Caco-2 (cell line): ENCODE measurements around the gene PARVB. TPM values are rescaled to one million over a fixed set of nuclear protein-coding genes. Genes with fewer than 3 reads are reported as not detected.

Experiments
- BruUV-seq: library from RNA; stranded (reverse); fragments of 400-500 nt; replicated peaks from 2 replicates; lab custom pipeline; 2021; lab: Mats Ljungman, UMichigan
- CTCF ChIA-PET: fragments of 300-600 bp; sonication (Branson Sonifier 250); formaldehyde crosslinking; loops from one replicate; lab custom pipeline; 2022; ENCODE audit warnings: antibody characterized with exemption; lab: Charles Lee
- POLR2A ChIA-PET: fragments of 300-600 bp; sonication (Branson Sonifier 250); formaldehyde crosslinking; loops from one replicate; lab custom pipeline; 2022; ENCODE audit warnings: antibody characterized with exemption; lab: Charles Lee
- DNase-seq, 2 experiments: peaks; one replicate each; pipeline versions ENCODE4 v3.0.0 to v3.0.0-alpha.2; 2020 to 2022
- H3K27me3 ChIP-seq: replicated peaks from 2 replicates; pipeline ENCODE4 v1.6.0; 2011; ENCODE audit warnings: low read length; ENCODE audit not compliant: control insufficient read depth, insufficient read depth
- H3K36me3 ChIP-seq: 2 replicates; pipeline ENCODE4 v1.5.1; 2011; ENCODE audit warnings: low read length; ENCODE audit not compliant: control insufficient read depth, insufficient read depth
- H3K4me1 ChIP-seq: fragments of 250-450 bp; sonication (Bioruptor Pico); 2 replicates; pipeline ENCODE4 v1.5.1; 2020; ENCODE audit warnings: mild to moderate bottlenecking
- H3K4me3 ChIP-seq: 2 replicates; pipeline ENCODE4 v1.5.1; 2011; ENCODE audit warnings: low read depth, mild to moderate bottlenecking, control low read depth, low read length
- H3K9me3 ChIP-seq: fragments of 250-450 bp; sonication (Bioruptor Pico); 2 replicates; pipeline ENCODE4 v1.5.1; 2020; ENCODE audit warnings: mild to moderate bottlenecking, moderate library complexity
- H3K27ac Mint-ChIP-seq: one replicate; pipeline ENCODE4 v1.8.0; 2022; ENCODE audit warnings: mixed read lengths; ENCODE audit not compliant: unreplicated experiment
- H3K27me3 Mint-ChIP-seq: one replicate; pipeline ENCODE4 v1.8.0; 2022; ENCODE audit warnings: mixed read lengths; ENCODE audit not compliant: insufficient read depth, unreplicated experiment
- H3K36me3 Mint-ChIP-seq: one replicate; pipeline ENCODE4 v1.8.0; 2022; ENCODE audit warnings: mild to moderate bottlenecking, mixed read lengths; ENCODE audit not compliant: insufficient read depth, unreplicated experiment
- H3K4me1 Mint-ChIP-seq: one replicate; pipeline ENCODE4 v1.8.0; 2022; ENCODE audit warnings: low read depth, mixed read lengths; ENCODE audit not compliant: unreplicated experiment
- H3K4me3 Mint-ChIP-seq: one replicate; pipeline ENCODE4 v1.8.0; 2022; ENCODE audit warnings: mild to moderate bottlenecking, moderate library complexity, mixed read lengths; ENCODE audit not compliant: unreplicated experiment
- H3K9me3 Mint-ChIP-seq: one replicate; pipeline ENCODE4 v1.8.0; 2022; ENCODE audit warnings: mixed read lengths; ENCODE audit not compliant: unreplicated experiment
- intact Hi-C: fragments of 100-400 bp; cut with micrococcal nuclease; formaldehyde crosslinking; loops from one replicate; pipeline ENCODE4 v1.10.0; 2022; ENCODE audit not compliant: unreplicated experiment
- total RNA-seq: library from RNA; stranded (reverse); gene quantifications from 2 replicates; pipeline ENCODE4 v1.2.3, GENCODE V29; 2022
- TF ChIP-seq, protein P1 (sequence below), 2 experiments: fragments of 200-600 bp in 1 of 2; IDR thresholded peaks; 1 replicate in 1 of 2; 2 replicates in 1 of 2; pipeline versions ENCODE4 v1.5.1 to v1.8.0; 2011 to 2022; ENCODE audit warnings: antibody characterized with exemption in 1 of 2, control low read depth in 1 of 2, inconsistent platforms in 1 of 2, low read depth in 1 of 2, low read length in 1 of 2, mild to moderate bottlenecking in 1 of 2, moderate library complexity in 1 of 2; ENCODE audit not compliant: insufficient read depth in 1 of 2, severe bottlenecking in 1 of 2, unreplicated experiment in 1 of 2

Gene PARVB
- total RNA-seq, 1 experiment from 2014 or later: 28.8 TPM

DNA sequence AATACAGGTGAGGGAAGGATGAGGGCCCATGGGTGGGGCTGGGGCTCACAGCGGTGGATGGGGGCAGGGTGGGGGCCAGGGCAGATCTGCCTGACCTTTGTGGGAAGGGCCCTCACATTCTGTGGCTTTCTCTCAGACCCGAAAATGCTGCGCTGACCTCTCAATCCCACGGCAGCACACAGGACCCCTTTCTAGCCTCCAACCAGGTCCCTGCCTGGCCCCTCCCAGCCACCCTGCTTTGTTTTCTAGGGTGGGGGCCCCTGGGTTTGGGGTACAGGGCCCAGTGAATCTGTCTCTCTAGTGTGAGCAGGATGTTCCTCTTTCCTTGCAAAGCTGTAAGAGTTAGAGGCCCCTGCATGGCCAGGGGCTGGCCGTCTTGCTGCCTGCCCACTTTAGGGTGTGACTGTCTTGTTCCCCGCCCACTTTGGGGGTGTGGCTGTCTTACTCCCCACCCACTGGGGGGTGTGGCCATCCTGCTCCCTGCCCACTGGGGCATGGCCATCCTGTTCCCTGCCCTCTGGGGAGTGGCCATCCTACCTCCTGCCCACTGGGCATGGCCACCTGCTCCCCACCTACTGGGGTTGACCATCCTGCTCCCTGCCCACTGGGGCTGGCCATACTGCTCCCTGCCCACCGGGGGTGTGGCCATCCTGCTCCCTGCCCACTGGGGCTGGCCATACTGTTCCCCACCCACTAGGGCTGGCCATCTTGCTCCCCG lies 168.2 kb downstream of the PARVB start:
- H3K4me3 ChIP-seq: no peak overlapping the region
- H3K27ac Mint-ChIP-seq: no peak overlapping the region
- H3K4me3 Mint-ChIP-seq: no peak overlapping the region
- no peaks in the 10 kb centered on the region for H3K27me3 ChIP-seq
- H3K36me3 Mint-ChIP-seq: no peaks in the 10 kb centered on the region
- no peaks in the 10 kb centered on the region for H3K4me1 Mint-ChIP-seq
- no peaks in the 10 kb centered on the region for H3K9me3 ChIP-seq
- DNase-seq: peak in 1 of 2 experiments; percentile 31
- BruUV-seq: no TSS peak
- peaks cover 13% of the 10 kb centered on the region for H3K27me3 Mint-ChIP-seq
- CTCF ChIA-PET: no interaction called here
- intact Hi-C loops: no loop called here
- no peaks in the 10 kb centered on the region for H3K36me3 ChIP-seq
- H3K9me3 Mint-ChIP-seq: no peaks in the 10 kb centered on the region
- H3K4me1 ChIP-seq: no peaks in the 10 kb centered on the region
- POLR2A ChIA-PET: interaction anchor here (0.6 kb wide), 1 partner anchor 26 kb away, joined by 8 read pairs; no protein-coding TSS in a partner anchor
- TF ChIP-seq, protein P1, sequence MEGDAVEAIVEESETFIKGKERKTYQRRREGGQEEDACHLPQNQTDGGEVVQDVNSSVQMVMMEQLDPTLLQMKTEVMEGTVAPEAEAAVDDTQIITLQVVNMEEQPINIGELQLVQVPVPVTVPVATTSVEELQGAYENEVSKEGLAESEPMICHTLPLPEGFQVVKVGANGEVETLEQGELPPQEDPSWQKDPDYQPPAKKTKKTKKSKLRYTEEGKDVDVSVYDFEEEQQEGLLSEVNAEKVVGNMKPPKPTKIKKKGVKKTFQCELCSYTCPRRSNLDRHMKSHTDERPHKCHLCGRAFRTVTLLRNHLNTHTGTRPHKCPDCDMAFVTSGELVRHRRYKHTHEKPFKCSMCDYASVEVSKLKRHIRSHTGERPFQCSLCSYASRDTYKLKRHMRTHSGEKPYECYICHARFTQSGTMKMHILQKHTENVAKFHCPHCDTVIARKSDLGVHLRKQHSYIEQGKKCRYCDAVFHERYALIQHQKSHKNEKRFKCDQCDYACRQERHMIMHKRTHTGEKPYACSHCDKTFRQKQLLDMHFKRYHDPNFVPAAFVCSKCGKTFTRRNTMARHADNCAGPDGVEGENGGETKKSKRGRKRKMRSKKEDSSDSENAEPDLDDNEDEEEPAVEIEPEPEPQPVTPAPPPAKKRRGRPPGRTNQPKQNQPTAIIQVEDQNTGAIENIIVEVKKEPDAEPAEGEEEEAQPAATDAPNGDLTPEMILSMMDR (IDR thresholded peaks at IDR 0.05; ENCODE audit: insufficient read depth in 1 of 2, low read depth in 1 of 2, low read length in 1 of 2, severe bottlenecking in 1 of 2, unreplicated experiment in 1 of 2): no peak

DNA sequence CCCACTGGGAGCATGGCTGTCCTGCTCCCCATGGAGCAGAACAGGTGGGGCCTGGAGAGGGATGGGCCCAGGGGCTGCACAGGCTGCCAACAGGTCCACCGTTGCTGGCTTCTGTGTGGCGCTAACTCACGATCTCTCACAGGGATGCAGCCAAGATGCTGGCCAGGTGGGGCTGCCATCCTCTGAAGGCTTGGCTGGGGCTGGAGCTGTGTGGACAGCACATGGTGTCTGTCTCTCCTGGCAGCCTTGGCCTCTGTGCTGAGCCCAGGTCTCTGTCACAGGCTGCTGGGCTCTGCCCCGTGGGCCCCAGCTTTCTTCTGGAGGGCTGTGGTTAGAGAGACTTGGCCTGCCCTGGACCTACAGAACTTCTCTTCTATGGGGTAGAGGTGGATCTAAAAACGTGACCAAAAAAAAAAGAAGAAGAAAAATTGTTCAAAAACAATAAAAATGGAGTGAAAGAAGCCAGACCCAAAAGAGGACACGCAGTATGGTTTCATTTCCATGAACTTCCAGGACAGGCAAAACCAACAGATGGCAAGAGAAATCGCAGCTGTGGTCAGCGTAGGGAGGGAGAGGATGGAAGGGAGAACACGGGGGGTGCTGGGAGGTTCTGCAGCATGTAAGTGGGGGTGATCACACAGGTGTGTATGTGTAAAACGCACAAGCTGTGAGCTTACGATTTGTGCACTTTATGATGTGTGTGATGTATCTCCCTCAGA lies 168.9 kb downstream of the PARVB start:
- H3K9me3 Mint-ChIP-seq: no peaks in the 10 kb centered on the region
- POLR2A ChIA-PET: no interaction called here
- Histone ChIP-seq H3K27me3 (no peaks in the 10 kb centered on the region), H3K4me3 (no peak overlapping the region), H3K4me1 (no peaks in the 10 kb centered on the region), H3K36me3 (no peaks in the 10 kb centered on the region), H3K9me3 (no peaks in the 10 kb centered on the region)
- H3K4me1 Mint-ChIP-seq: no peaks in the 10 kb centered on the region
- CTCF ChIA-PET: no interaction called here
- no peak for DNase-seq
- H3K27me3 Mint-ChIP-seq: peaks cover 12% of the 10 kb centered on the region
- intact Hi-C loops: no loop called here
- no peaks in the 10 kb centered on the region for H3K36me3 Mint-ChIP-seq
- no peak overlapping the region for H3K27ac Mint-ChIP-seq
- BruUV-seq: no TSS peak
- no peak overlapping the region for H3K4me3 Mint-ChIP-seq
- TF ChIP-seq, protein P1 (IDR thresholded peaks at IDR 0.05; ENCODE audit: insufficient read depth in 1 of 2, low read depth in 1 of 2, low read length in 1 of 2, severe bottlenecking in 1 of 2, unreplicated experiment in 1 of 2): no peak

DNA sequence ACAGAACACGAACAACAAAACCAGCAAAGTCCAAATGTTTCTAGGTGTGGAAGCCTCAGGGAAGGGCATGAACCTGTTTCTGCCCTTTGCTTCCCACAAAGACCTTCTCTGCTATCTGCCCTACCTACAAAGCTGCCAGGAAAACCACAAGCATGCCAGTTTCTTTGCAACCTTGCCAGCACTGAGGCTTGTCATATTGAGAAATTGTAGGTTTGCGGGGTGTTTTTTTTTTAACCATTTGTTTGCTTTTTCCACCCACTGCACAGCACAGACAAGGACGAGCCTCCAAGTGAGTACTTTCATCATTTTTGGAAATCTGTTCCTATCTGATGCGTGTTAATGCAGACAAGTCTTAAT lies 169.4 kb downstream of the PARVB start:
- no peak overlapping the region for H3K4me3 Mint-ChIP-seq
- TF ChIP-seq, protein P1 (IDR thresholded peaks at IDR 0.05; ENCODE audit: insufficient read depth in 1 of 2, low read depth in 1 of 2, low read length in 1 of 2, severe bottlenecking in 1 of 2, unreplicated experiment in 1 of 2): no peak
- H3K4me1 ChIP-seq: no peaks in the 10 kb centered on the region
- H3K27me3 Mint-ChIP-seq: peaks cover 12% of the 10 kb centered on the region
- ChIA-PET CTCF (no interaction called here), POLR2A (no interaction called here)
- H3K27ac Mint-ChIP-seq: no peak overlapping the region
- H3K36me3 ChIP-seq: no peaks in the 10 kb centered on the region
- no peaks in the 10 kb centered on the region for H3K9me3 Mint-ChIP-seq
- intact Hi-C loops: no loop called here
- no peak overlapping the region for H3K4me3 ChIP-seq
- H3K4me1 Mint-ChIP-seq: no peaks in the 10 kb centered on the region
- no TSS peak for BruUV-seq
- no peak for DNase-seq
- H3K36me3 Mint-ChIP-seq: no peaks in the 10 kb centered on the region
- no peaks in the 10 kb centered on the region for H3K9me3 ChIP-seq
- no peaks in the 10 kb centered on the region for H3K27me3 ChIP-seq
